ENCODE results near the gene PLPP3.
"Not testable (repeated sequence)": the region's sequence is repeated elsewhere in the genome, so short reads cannot be mapped to it uniquely, and the experiment has no call there.

Gene PLPP3

DNA sequence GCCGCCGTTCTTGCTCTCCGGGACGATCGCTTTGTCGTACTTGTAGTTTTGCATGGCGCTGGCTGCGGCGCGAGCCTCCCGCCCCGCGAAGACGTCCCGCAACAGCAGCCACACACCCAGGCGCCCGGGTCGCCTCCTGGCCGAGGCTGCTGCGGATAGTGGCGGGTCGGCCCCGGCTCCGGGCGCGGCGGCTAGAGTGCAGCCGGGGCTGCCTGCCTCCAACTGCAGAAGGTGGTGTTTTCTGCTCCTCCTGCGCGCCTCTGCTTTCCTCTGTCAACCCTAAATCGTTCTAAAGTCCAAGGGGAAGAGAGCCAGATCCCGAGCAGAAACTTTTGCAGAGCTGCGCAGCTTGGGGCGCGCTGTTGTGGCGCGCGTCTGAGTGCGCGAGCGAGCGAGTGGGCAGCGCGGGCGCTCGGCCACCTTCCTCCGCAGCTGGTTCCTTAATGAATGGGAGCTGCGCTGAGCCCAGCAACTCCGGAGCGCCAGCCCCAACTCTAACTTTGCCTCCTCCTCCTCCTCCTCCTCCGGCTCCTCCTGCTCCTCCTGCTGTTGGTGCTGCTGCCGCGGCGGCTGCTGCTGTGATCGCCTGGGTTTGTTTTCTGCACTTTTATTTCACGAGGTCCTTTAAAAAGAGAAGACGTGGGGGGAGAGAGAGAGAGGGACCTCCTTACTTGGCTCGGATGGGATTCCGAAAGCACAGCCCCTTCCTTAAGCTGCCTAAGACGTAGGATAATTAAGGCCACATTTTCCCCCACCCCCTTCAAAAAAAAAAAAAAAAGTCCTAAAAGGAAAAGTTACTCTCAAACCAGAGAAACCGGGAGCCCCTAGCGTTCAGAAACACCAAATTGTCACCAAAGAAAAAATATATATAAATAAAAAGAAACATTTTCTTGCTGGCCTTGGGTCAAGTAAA is at the start of gene PLPP3:
Gene PLPP3, minus strand, starts transcription at position 601 of the 913 bp plus-strand sequence. Its CDS starts 547 bp downstream, at position 54.
- no peak for DNase-seq (ENCODE audit: low read depth in 2 of 2)

DNA sequence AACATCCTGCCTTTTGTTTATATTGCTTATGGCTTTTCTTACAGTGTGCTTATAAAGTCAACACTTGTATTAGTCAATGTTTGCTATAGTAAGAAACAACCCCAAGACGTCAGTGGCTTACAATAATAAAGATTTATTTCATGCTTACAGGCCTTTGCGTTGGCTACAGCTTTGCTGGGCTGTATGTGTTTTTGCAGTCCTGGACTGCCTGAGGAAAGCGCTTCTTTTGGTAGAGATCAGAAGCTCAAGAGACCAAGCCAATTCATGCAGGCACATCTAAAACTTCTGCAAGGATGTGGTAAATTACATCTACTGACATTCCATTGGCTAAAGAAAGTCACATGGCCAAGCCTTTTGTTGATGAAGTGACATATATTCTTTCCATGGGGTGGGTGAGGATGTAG is 48.3 kb upstream of the PLPP3 start:
- no peak for DNase-seq (ENCODE audit: low read depth in 2 of 2)

DNA sequence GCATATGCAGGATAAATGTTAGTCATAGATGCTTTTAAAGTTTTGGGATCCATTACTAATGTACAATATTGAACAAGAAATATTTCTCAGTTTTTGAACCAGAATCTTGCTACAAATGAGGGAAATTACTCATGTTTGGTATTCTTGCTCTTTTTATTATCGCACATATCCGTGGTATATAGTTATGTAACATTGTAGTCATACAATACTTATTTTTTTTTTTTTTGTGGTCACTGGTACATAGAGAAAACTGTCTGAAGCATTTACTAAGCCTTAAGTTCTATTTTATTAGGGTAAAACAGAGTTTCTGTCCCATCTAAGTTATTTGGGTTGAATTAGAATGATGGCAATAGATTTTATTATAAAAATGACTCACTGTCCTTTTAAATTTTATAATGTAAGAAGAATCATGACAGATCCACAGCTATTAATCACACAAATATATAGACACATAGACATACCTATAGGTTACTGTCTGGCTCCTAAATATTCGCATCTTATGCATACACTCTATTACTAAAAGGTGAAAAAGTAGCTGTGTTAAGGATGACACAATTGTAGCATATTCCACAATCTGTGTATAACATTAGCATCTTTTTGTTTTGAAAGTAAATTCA is 47.8 kb upstream of the PLPP3 start:
- no peak for DNase-seq (ENCODE audit: low read depth in 2 of 2)

DNA sequence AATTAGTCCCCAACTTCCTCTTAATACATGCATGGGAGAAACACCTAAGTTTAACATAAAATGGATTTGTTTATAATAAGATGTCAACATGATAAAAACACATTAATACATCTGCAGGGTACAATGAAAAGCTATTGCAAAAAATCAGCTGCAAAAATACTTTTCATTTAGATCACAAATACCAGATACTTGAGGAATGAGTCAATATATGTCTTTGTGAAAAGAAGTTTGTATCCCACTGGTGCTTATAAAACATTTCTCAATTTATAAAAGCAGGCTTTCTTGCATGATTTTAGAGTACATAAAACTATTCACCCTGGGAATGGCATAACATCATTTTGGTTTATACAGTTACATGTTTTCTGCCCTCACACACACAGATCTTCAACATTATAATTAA is 47.2 kb upstream of the PLPP3 start:
- DNase-seq (ENCODE audit: low read depth in 2 of 2) = no peak

DNA sequence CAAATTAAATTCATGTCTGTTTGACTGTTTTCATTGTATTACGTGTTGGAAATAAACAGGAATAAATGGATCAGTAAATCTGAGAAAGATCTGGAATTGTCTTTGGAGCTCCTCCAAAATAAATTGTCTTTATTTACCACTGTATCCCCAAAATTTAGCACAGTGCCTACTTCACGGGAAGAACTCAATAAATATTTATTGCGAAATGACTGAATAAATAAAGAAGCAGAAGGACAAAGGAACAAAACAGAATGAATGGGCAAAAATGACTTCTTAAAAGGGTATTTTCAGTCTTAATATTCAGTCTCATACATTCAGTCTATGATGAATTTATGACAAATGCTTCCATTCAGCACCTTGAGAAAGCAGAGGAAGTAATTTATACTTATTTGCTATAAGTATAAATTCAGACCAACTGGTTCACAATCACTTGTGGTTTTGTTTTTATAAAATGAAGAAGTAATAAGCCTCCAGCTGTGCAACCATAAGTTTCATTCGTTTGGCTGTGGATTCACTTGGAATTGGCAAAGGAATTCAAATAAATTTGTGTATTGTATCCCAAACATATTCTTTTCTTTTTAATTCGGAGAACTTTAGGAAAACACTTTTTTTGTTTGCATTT is 46.6 kb upstream of the PLPP3 start:
- no peak for DNase-seq (ENCODE audit: low read depth in 2 of 2)

DNA sequence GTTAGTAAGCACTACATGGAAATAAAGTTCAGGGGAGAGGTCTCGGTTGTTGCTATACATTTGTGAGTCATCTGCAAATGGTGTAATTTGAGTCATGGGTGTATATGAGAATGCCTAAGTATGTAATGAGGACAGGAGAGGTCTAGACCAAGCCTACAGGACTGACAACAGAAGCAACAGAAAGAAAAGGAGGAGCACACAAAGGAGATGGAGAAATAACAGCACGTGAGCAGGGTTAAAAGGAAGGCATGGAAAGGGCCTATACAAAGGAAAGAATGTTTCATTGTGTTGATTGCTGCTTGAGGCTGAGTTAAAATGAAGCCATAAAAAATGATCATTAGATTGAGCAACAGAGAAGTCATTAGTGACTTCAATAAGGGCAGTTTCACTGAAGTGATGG is 37.8 kb upstream of the PLPP3 start:
- DNase-seq (ENCODE audit: low read depth in 2 of 2) = no peak

DNA sequence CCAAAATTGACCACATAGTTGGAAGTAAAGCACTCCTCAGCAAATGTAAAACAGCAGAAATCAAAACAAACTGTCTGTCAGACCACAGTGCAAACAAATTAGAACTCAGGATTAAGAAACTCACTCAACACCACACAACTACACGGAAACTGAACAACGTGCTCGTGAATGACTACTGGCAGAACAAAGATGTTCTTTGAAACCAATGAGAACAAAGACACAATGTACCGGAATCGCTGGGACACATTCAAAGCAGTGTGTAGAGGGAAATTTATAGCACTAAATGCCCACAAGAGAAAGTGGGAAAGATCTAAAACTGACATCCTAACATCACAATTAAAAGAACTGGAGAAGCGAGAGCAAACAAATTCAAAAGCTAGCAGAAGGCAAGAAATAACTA is 31.4 kb upstream of the PLPP3 start:
- DNase-seq (ENCODE audit: low read depth in 2 of 2) = not testable (repeated sequence)

DNA sequence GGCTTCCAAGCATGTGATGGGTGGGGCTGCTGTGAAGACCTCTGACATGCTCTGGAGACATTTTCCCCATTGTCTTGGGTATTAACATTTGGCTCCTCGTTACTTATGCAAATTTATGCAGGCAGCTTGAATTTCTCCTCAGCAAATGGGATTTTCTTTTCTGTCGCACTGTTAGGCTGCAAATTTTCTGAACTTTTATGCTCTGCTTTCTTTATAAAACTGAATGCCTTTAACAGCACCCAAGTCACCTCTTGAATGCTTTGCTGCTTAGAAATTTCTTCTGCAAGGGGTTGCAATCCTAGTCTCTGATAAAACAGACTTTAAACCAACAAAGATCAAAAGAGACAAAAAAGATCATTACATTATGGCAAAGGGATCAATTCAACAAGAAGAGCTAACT is 30.7 kb upstream of the PLPP3 start:
- DNase-seq (ENCODE audit: low read depth in 2 of 2) = not testable (repeated sequence)

DNA sequence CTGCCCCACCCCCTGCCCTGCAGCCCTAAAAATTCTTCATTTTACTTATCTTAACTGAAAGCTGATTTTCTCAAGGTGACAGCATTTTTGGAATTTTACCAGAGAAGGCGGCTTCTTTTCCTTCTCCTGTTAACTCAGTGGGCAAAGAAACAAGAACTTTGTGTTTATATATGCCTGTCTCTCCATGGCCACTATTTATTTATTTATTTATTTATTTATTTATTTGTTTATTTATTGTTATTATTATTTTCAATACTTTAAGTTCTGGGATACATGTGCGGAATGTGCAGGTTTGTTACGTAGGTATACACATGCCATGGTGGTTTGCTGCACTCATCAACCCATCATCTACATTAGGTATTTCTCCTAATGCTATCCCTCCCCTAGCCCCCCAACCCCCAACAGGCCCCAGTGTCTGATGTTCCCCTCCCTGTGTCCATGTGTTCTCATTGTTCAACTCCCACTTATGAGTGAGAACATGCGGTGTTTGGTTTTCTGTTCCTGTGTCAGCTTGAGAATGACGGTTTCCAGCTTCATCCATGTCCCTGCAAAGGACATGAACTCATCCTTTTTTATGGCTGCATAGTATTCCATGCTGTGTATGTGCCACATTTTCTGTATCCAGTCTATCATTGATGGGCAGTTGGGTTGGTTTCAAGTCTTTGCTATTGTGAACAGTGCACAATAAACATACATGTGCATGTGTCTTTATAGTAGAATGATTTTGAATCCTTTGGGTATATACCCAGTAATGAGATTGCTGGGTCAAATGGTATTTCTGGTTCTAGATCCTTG is 16.2 kb upstream of the PLPP3 start:
- DNase-seq (ENCODE audit: low read depth in 2 of 2) = not testable (repeated sequence)

DNA sequence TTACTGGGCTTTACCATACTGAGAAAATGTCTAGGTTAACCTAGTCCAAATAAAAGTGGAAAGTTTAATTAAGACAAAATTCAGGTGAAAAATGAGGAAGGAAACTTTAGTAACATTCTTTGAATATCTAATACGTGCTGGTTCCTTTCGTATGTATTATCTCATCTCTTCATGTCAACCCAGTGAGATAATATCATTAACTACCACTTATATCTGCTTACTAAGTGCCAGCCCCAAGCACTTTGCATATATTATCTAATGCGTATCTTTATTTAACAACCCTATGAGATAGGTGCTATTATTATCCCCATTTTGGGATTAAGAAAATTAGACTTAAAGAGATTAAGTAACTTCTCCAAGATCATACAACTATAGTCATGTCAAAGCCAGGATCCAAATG is 12.5 kb upstream of the PLPP3 start:
- no peak for DNase-seq (ENCODE audit: low read depth in 2 of 2)

DNA sequence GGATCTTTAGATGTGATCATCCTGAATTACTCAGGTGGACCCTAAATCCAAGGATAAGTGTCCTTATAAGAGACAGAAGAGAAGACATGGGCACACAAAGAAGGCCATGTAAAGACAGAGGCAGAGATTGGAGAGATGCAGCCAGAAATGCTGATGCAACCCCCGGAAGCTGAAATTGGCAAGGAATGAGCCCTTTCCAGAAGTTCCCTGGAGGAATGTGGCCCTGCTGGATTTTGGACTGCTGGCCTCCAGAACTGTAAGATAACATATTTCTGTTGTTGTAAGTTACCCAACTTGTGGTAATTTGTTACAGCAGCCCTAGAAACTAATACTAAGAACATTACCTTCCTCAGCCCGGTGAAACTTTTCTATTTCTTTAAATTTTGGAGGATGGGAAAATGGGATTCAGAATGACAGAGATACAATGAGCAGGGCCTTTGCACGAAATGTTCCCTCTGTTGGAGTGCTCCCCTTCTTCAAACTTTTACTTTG is 11.2 kb upstream of the PLPP3 start:
- DNase-seq (ENCODE audit: low read depth in 2 of 2) = no peak

DNA sequence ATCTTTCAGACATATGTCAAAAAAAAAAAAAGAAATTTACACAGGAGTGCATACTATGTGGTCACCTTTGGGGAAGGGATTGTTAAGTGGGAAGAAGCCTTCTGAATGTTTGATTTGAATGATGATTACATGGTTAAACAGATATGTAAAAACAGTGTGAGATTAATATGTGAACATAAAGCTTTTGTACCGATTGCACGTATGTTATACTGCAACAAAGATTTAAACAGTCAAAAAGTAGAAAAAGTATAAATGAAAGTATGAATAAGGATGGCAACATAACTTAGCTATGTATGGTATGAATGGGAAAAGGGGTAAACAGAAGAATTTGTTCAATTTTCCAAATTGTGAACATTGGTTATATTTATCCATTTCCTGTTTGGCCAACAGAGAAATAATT is 10.0 kb upstream of the PLPP3 start:
- DNase-seq (ENCODE audit: low read depth in 2 of 2) = no peak

DNA sequence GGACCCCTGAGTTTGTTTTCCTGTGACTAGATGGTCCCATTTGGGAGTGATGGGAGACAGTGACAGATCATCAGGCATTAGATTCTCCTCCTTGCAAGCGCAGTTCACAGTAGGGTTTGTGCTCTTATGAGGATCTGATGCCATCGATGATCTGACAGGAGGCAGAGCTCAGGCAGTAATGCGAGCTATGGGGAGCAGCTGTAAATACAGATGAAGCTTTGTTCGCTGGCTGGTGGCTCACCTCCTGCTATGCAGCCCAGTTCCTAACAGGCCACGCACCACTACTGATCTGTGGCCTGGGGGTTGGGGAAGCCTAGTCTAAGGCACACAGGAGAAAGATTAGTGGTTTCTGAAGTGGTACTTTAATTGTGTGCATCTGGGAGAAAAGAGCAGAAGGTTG is 7.1 kb upstream of the PLPP3 start:
- no peak for DNase-seq (ENCODE audit: low read depth in 2 of 2)

DNA sequence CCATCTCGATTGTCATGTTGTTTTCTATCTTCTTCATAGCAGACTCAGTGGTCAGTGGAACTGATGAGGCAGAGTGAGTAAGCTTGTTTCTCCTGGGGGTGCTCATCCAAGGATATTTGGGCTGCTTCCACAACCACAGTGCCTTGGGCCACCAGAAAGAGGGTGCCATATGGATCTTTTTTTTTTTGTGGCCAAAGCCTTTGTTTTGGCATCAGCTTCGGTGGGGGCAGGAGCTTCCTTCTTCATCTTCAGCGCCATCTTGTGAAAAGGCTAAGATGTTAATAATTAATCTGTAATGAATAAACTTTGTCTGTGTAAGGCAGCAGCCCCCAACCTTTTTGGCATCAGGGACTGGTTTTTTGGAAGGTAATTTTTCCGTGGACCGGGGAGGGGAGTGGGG is 6.6 kb upstream of the PLPP3 start:
- no peak for DNase-seq (ENCODE audit: low read depth in 2 of 2)

DNA sequence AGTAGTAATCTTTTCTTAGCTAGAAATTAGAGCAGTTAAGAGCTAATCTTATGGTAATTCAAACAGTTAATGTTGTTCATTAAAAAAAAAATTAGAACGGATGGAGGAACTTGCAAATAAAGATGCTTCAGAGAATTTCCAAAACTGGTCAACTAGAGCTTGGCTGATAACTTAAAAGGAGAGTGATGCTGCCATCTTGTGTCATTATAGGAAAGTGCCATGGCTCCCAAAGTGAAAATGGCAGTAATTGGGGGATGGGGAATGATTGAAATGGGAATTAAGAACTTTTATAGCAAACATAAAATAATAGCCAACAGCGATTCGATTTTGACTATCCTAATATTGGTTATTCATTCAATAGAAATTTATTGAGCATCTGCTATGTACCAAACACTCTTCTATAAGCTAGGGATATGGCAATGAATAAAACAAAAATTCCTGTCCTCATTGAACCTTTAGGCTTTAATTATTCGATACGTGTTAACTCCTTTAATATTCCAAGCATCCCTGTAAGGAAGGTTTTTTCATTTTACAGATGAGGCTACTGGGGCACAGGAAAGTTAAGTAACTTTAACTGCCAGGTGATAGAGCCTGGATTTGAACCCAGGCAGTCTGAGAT is 5.7 kb upstream of the PLPP3 start:
- DNase-seq (ENCODE audit: low read depth in 2 of 2) = no peak

DNA sequence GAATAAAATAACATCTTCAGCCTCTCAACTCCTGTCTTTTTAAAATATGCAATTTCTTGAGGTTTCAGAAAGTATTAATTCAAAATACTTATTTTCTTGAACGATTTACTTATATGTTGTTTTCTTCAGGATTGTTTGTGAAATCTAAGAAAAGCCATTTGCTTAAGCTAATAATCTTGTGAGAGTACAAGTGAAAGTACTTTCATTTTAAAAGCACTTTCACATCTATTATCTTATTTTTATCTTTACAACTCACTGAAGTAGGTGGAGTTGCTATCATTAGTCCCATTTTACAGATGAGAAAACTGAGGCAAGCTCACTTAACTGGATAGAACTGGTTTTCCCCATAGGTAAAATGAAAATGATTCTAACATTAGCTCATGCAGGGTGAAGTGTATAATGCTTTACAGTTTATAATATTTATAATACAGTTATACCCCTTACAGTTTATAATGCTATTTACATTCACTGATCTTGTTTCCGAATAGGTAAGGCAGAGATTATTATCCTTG is 4.7 kb upstream of the PLPP3 start:
- DNase-seq (ENCODE audit: low read depth in 2 of 2) = no peak

DNA sequence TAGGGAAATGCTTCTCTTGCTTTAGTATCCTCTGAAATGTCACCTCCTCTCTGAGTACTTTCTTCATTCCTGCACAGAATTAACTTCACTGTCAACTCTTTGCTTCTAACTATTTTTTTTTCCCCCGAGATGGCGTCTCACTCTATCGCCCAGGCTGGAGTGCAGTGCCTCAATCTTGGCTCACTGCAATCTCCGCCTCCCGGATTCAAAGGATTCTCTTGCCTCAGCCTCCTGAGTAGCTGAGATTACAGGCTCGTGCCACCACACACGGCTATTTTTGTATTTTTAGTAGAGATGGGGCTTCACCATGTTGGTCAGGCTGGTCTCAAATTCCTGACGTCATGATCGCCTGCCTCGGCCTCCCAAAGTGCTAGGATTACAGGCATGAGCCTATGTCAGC is 1.4 kb upstream of the PLPP3 start:
- DNase-seq (ENCODE audit: low read depth in 2 of 2) = no peak

DNA sequence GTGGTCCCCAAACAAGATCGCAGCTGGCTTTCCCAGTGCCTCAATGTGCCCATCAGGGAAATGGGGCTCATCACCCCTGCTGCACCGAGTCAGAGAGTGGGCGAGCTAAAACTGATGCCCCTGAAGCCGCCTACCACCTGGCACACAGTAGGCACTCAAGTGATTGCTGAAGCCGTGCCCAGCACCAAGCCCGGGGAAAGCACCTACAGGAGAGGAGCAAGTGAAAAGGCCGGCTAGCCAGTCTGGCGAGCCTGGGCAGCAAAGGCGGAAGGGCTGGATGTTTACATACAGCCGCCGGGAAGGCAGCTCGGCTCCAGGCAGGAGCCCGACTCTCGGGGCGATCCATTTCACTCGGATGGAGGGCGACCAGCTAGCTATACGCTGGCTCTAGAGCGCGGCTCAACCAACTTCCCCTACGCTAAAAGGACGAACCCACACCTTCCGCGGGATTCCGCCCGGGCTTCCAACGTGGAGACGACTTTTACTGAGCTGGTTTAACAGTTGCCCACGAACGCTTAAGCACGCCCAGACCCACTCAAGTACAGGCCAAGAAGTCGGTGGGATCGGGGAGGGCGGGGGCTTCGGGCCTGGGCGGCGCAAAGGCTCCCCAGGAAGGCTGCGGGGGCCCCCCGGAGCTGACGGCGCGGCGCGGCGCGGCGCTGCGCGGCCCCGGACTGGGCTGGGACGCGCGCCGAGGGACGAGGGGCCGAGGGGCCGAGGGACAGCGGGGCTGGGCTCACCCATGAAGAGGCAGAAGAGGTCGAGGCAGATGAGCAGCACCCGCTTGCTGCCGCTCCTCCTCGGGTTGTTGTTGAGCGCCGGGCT is 1.0 kb downstream of the PLPP3 start:
- DNase-seq (ENCODE audit: low read depth in 2 of 2) = no peak

DNA sequence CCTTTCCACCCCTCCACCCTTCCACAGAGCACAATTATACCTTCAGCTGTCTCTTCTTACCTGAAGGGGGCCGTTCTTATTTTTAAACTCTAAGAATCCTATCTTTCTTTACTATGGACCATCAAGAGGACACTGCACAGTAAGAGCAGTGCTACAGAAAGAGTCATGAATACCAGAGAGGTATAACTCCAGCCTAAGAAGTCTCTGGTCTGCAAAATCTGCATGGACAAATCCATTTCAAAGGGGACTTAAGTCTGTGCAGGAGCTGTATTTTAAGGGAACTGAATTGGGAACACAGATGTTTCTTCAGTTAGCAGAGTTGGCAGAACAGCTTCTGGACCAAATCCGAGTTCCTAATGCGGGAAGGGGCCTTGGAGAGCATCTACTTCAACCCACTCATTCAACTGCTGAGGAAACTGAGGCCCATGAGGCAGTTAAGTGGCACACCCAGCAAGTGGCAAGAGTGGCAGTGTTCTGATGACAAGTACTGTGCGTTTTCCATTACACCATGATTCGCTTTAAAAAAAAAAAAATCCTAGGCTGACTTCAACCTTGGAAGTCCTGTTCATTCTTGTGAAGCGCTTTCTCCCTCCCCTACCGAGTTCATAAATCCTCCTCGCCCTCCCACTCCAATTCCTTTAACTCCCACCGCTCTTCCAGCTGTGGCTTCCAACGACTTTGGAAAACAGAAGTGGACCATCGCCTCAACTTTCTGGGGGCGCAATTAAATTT is 1.8 kb downstream of the PLPP3 start:
- DNase-seq (ENCODE audit: low read depth in 2 of 2) = no peak
